NT2/D1 (cell line): Measurements from ENCODE around the gene CDK14.

Experiments
- SUZ12 ChIP-seq: IDR thresholded peaks from 2 replicates; pipeline ENCODE4 v1.6.1; 2011; ENCODE audit not compliant: insufficient read length, insufficient read depth; ENCODE audit errors: extremely low read depth
- YY1 ChIP-seq: IDR thresholded peaks from 2 replicates; pipeline ENCODE4 v1.6.1; 2011; ENCODE audit not compliant: insufficient read length, insufficient read depth

DNA sequence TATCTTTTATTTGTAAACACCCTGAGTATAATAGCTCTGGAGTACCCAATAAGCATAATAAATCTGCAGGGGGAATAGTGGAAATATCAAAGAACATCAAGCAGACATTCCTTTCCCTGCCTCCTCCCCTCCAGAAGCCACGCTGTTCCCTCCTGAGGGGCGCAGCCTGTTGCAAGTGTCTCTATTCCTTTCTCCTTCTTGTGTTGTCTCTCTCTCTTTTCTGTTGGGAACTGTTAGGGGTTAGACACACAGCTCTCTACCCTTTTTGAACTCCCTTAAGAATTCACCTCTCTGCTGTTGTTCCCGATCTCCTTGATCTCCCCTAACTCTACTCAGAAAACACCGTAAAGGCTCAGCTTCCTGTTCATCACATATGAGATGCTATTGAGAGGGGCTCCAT lies 490.1 kb downstream of the CDK14 start:
- TF ChIP-seq YY1 (no peak), SUZ12 (no peak)
